ENCODE measurements around the gene PHLPP1.

DNA sequence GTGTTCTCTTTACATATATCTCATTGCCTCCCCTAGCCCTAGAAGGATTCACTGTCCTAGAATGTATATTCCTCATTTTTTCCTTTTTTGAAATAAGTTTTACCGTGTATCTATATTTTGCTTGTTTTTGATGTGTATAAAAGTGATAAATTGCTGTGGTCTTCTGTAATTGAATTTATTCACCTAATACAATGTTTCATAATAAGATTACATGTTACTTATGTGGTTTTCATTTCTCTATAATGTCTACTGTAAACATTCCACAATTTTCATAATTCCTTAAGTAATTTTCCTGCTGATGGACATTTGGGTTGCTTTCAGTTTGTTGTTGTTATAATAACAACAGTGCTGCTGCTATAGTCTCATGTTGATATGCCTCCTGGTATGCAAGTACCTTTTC is 118.2 kb downstream of the PHLPP1 start:
- TF ChIP-seq, protein P1, sequence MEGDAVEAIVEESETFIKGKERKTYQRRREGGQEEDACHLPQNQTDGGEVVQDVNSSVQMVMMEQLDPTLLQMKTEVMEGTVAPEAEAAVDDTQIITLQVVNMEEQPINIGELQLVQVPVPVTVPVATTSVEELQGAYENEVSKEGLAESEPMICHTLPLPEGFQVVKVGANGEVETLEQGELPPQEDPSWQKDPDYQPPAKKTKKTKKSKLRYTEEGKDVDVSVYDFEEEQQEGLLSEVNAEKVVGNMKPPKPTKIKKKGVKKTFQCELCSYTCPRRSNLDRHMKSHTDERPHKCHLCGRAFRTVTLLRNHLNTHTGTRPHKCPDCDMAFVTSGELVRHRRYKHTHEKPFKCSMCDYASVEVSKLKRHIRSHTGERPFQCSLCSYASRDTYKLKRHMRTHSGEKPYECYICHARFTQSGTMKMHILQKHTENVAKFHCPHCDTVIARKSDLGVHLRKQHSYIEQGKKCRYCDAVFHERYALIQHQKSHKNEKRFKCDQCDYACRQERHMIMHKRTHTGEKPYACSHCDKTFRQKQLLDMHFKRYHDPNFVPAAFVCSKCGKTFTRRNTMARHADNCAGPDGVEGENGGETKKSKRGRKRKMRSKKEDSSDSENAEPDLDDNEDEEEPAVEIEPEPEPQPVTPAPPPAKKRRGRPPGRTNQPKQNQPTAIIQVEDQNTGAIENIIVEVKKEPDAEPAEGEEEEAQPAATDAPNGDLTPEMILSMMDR (IDR thresholded peaks at IDR 0.05) = no peak
- no peak for TF ChIP-seq ZFX (IDR thresholded peaks at IDR 0.05; ENCODE audit: borderline replicate concordance)

All from 22Rv1 (cell line).